ENCODE data around the gene BRMS1.
A peak's percentile ranks its signal among the peaks of the same experiment; 100 is the strongest.

DNA sequence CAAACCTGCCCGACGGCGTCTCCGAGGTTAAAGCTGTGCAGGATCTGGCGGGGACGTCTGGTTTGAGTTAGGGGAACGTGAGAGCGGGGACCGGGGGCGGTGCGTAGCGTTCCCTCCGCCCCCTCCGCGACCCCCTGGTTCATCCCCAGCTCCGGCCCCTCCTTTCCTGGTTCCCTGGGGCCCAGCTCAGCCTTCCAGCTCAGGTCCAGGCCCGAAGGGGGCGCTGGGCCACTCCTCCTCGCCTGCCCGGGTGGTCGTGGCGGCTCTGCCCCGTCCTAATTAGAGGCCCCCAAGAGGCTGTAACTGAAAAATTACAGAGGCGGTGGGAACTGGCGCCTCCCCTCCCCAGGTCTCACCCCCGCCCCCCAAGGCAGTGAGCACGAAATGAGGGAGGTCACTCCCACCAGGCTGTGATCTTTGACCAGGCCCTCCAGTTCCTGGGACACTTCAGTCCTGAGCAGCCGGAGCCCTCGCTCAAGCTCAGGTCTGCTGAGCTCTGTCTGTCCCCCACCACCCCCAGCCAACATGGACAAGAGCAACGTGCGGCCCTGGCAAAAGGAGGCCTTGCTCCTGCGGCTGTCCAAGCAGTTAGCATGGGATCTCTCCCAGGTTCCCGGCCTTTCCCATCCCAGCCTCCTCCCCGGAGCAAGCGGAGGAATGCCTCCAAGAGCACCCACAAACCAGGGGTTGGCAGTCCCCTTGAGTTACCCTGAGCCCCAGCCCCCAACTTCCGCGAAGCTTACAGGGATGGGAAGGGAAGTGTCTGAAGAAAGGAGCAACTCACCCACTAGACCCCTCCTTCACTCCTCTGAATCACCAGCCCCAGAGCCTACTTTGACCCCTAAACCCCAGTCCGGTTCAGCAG is 31.4 kb downstream of the BRMS1 start:
- TF ChIP-seq, protein P1, sequence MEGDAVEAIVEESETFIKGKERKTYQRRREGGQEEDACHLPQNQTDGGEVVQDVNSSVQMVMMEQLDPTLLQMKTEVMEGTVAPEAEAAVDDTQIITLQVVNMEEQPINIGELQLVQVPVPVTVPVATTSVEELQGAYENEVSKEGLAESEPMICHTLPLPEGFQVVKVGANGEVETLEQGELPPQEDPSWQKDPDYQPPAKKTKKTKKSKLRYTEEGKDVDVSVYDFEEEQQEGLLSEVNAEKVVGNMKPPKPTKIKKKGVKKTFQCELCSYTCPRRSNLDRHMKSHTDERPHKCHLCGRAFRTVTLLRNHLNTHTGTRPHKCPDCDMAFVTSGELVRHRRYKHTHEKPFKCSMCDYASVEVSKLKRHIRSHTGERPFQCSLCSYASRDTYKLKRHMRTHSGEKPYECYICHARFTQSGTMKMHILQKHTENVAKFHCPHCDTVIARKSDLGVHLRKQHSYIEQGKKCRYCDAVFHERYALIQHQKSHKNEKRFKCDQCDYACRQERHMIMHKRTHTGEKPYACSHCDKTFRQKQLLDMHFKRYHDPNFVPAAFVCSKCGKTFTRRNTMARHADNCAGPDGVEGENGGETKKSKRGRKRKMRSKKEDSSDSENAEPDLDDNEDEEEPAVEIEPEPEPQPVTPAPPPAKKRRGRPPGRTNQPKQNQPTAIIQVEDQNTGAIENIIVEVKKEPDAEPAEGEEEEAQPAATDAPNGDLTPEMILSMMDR (IDR thresholded peaks at IDR 0.05; ENCODE audit: poor library complexity), result peak; percentile 52
- no peak for TF ChIP-seq EZH2 (IDR thresholded peaks at IDR 0.05; ENCODE audit: borderline replicate concordance)
